G401 (cell line): ENCODE measurements around the gene EPB42. TPM values are rescaled to one million over a fixed set of nuclear protein-coding genes. Genes with fewer than 3 reads are reported as not detected.
"Not testable (repeated sequence)": the region's sequence is repeated elsewhere in the genome, so short reads cannot be mapped to it uniquely, and the experiment has no call there.

Source experiments
- DNase-seq: peaks from one replicate; pipeline ENCODE4 v3.0.0-alpha.2; 2015; ENCODE audit warnings: low spot score
- in situ Hi-C: cut with HindIII; loops from 2 replicates; pipeline ENCODE4 v1.10.0; 2016; ENCODE audit warnings: low sequenced_read_pairs, mixed read lengths
- total RNA-seq: library from RNA; depleted of rRNA; stranded (reverse); fragments of >200 nt; shearing (Covaris generic); gene quantifications from 2 replicates; pipeline ENCODE4 v1.2.3, GENCODE V29; 2014

EPB42 gene
- total RNA-seq, 1 experiment from 2014 or later = not detected

DNA sequence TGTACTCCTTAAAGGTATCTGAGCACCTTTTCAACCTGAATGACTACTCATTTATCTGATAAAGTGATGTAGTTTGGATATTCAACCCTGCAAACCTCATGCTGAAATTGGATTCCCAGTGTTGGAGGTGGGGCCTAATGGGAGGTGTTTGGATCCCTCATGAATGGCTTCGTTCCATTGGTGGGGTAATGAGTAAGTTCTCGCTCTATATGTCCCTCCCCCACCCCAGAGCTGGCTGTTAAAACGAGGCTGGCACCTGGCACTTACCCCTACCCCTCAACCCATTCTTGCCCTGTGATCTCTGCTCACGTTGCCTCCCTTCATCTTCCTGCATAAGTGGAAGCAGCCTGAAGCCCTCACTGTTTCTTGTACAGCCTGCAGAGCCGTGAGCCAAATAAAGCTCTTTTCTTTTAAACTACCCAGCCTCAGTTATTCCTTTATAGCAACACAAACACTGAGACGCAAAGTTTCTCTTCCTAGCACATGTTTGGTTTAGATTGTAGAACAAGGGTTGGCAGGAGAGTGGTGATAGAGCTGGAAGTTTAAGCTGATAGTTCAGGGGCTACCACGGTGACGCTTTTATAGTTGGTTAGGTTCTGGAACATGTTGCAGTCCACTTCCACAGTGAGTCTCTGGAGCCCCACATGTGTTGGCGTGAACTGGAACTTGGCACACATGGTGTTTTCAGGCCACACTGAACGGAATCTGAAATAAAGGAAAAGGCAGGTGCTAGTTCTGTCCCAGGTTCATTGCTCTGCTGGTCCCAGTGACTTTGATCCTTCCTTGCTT is 23.9 kb downstream of the EPB42 start:
- no peak for DNase-seq
- in situ Hi-C loops = no loop called here

DNA sequence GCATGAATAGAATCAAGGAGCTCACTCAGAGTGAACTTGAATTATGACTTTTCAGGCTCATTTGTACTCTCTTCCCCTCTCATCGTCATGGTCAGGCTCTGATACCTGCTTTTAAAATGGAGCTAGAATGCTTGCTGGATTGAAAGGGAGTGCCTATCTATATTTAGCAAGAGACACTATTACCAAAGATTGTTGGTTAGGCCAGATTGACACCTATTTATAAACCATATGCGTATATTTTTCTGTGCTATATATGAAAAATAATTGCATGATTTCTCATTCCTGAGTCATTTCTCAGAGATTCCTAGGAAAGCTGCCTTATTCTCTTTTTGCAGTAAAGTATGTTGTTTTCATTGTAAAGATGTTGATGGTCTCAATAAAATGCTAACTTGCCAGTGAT is 26.0 kb downstream of the EPB42 start:
- in situ Hi-C loops = no loop called here
- DNase-seq = no peak

DNA sequence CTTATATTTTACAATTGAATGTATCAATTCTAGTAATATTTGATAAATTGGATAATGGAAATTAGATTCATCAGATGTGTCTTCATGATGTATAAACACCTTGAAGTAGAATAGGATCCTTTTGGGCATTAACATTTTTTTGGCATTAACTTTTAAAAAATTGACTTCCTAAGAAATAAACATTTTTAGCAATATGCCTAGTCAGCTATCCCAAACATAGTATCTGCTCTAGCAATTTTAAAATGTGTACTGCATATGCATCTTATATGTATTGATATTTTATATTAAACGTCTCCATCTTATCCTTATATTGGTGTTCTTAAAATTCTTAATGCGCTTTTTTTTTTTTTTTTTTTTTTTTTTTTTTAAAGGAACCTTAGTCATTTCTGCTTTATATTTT is 27.1 kb downstream of the EPB42 start:
- in situ Hi-C loops = no loop called here
- DNase-seq = no peak

- in situ Hi-C loops = no loop called here
- DNase-seq = peak; percentile 17
These were observed 30.6 kb downstream of the EPB42 start for GRCh38 chr15:43190178-43190577.

GRCh38 chr15:43189296-43189695 is 31.5 kb downstream of the EPB42 start:
- DNase-seq = no peak
- in situ Hi-C loops = no loop called here

DNA sequence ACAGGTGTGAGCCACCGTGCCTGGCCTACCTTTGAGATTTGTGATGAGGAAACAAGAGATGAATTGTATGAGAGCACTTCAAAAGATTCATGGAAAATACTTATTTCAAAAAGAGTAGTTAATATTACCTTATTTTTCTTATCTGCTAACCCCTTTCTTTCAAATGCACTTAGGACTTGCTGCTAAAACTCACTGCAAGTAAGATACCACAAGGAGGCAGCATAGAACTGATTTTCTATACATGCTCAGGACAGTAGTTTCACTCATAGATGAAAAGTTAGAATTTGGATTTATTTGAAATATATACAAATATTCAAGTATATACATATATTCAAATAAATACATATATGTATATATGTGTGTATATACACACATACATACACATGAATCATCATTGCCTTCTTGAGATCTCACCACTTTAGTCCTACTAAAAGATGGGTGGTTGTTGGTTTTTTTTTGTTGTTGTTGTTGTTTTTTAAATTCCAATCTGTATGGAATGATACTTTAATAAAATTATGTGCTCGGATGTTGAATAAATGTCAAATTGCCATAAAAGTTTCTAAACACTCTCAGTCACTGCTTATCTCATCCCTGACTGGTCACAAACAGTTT is 33.2 kb downstream of the EPB42 start:
- DNase-seq = peak; percentile 60
- in situ Hi-C loops = no loop called here

DNA sequence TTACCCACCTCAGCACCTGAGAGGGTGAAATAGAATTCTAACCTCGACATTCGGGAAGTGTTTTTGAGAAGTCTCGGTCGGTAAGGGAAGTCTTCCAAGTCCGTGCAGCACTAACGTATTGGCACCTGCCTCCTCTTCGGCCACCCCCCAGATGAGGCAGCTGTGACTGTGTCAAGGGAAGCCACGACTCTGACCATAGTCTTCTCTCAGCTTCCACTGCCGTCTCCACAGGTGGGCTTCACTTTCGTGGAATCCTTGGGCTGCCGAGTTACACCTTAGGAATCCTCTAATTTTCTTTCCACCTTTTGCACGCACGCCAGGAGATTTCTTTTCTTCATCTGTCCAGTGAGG is 34.8 kb downstream of the EPB42 start:
- in situ Hi-C loops = no loop called here

DNA sequence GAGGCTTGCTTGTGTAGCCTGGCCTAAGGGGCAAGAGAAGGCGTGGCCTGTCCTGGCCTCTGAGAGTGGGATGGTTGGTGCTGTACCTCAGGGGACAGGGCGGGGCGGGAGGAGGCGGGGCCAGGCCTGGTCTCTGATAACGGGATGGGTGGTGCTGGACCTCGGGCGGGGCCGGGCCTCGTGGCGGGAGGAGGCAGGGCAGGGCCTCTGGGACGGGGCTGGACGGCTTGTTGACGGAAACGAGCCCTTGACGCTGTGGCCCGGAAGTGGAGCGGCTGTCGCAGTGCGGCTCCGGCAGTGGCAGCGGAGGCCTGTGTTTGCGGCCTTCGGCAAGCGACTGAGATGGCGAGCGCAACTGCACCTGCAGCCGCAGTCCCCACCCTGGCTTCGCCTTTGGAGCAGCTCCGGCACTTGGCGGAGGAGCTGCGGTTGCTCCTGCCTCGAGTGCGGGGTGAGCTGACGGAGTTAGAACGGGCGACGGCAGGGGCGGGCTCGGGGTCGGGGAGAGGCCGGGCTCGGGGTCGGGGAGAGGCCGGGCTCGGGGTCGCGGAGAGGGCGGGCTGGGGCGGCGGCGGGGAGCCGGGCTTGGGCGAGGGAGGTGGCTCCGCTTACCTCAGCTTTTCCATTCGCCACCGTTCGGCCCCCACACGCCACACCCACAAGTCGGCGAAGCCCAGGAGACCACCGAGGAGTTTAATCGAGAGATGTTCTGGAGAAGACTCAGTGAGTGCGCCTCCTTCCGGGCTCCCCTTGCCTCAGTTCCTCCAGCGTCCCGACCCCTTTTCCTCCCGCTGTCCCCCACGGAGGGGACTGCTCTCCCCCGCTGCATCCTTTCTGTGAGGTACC is 35.4 kb downstream of the EPB42 start, which contains the start of gene CCNDBP1:
Gene CCNDBP1 (plus strand): TSS at position 247 of the 846 bp plus-strand sequence. CDS start 96 bp downstream, at position 343.
- in situ Hi-C loops = no loop called here
- peak; percentile 95 for DNase-seq

More for the DNA sequence above, 34.8 kb downstream of the EPB42 start:
- DNase-seq = peak; percentile 44

DNA sequence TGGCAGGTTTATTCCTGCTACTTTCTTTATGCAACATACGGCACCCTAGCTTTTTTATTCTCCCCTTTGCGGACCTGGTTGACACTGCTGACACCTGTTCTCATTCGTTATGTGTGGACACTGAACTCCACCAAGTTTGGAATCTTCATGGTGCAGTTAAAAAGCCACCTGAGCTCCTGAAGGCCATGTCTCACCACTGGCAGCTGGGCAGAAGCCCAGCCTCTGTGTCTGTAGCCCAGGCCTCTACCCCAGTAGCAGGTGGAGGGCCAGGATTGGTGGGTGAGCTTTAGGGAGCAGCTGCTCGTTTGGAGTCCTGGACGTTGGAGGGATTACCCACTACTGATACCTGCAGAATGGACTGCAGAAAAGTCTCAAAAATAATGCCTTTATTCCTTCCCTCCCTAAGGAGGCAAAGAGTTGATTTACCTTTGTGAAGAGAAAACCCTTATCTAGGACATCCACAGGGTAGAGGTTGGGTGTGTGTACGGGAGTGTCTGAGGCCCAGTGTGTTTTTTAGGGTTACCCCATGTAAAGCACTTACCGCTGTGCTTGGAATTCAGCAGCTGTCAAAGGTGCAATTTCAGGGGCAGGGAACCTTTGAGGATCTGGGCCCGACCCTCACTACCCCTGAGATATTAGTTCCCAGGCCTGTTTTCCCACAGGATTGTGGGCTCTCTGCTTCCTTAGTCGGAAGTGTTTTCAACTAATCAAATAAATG is 36.3 kb downstream of the EPB42 start:
- peak; percentile 10 for DNase-seq
- in situ Hi-C loops = no loop called here

GRCh38 chr15:43183270-43183669 is 37.5 kb downstream of the EPB42 start:
- DNase-seq = no peak
- in situ Hi-C loops = no loop called here

- DNase-seq, in situ Hi-C loops: not testable (repeated sequence)
These were observed 43.7 kb downstream of the EPB42 start for GRCh38 chr15:43177147-43177546.

GRCh38 chr15:43175656-43176309 is 45.0 kb downstream of the EPB42 start:
- in situ Hi-C loops, DNase-seq: not testable (repeated sequence)

GRCh38 chr15:43169888-43170287 is 50.9 kb downstream of the EPB42 start:
- in situ Hi-C loops = no loop called here
- DNase-seq = no peak

DNA sequence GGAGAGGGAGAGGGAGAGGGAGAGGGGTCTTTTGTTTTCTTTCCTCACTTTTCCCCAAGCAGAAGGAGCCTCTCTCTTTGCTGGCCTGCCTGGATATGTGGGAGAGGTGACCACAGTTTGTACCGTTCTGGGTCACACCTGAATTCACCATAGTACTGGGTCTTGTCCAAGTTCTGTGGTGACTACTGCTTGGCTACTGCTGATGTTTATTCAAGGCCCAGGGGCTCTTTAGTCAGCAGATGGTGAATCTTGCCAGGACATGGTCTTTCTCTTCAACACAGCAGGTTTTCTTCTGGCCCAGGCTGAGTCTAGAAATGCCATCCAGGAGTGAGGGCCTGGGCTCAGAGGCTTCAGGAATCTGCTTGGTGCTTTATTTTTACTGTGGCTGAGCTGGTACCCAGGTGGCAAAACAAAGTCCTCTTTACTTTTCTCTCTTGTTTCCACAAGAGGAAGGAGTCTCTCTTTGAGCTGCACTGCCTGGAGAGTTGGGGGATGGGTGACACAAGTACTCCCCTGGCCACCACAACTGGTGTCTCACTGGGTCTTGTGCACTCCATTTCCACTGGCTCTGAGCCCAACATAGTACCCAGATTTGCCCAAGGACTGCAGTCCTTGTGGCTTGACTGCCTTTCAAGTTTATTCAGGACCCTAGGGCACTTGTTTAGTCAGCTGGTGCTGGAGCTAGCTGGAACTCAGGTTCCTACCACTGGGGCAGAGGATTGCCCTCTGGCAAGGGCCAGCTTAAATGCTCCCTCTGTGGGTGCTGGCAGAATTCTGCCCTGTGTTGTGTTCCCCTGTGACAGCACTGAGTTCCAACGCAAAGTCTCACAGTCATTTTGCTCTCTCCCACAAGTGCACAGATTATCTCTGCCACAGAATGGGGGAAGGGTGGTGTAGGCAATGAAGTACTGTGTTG is 52.4 kb downstream of the EPB42 start:
- peak; percentile 74 for DNase-seq
- in situ Hi-C loops = no loop called here

DNA sequence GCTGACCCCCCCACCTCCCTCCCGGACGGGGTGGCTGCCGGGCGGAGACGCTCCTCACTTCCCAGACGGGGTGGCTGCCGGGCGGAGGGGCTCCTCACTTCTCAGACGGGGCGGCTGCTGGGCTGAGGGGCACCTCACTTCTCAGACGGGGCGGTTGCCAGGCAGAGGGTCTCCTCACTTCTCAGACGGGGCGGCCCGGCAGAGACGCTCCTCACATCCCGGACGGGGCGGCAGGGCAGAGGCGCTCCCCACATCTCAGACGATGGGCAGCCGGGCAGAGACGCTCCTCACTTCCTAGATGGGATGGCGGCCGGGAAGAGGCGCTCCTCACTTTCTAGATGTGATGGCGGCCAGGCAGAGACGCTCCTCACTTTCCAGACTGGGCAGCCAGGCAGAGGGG is 53.6 kb downstream of the EPB42 start:
- DNase-seq, in situ Hi-C loops: not testable (repeated sequence)

DNA sequence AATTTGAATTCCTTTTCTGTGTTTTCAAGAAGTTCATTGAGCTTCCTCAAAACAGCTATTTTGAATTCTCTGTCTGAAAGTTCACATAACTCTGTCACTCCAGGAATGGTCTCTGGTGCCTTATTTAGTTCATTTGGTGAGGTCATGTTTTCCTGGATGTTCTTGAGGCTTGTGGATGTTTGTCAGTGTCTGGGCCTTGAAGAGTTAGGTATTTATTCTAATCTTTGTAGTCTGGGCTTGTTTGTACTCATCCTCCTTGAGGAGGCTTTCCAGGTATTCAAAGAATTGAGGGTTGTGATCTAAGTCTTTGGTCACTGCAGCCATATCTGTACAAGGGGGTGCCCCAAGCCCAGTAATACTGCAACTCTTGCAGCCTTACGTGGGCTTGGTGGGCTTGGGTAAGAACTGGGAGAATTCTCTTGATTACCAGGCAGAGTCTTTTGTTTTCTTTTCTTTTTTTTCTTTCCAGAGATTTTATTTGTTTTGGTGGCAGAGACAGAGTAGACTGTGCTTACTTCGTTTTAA is 55.0 kb downstream of the EPB42 start:
- in situ Hi-C loops = no loop called here
- DNase-seq = no peak

GRCh38 chr15:43153269-43153668 is 67.5 kb downstream of the EPB42 start:
- in situ Hi-C loops = no loop called here
- no peak for DNase-seq

- in situ Hi-C loops = no loop called here
- no peak for DNase-seq
These were observed 69.1 kb downstream of the EPB42 start for GRCh38 chr15:43151688-43152087.
